HG03558 (cell line): ENCODE measurements around the gene FLACC1.
"Not testable (repeated sequence)": the region's sequence is repeated elsewhere in the genome, so short reads cannot be mapped to it uniquely, and the experiment has no call there.

Experiments
- ATAC-seq: cut with Tn5 transposase; IDR thresholded peaks from one replicate; pipeline ENCODE4 v1.9.1; 2021; ENCODE audit warnings: moderate number of reproducible peaks; ENCODE audit not compliant: unreplicated experiment; ENCODE audit errors: extremely low read depth

FLACC1 gene

GRCh38 chr2:201357221-201357620, at the start of gene FLACC1:
TSS of gene FLACC1 (minus strand) at chr2:201357345. CDS start at chr2:201351404, 5,941 bp downstream.
- ATAC-seq = no peak

GRCh38 chr2:201406077-201406662, 49.0 kb upstream of the FLACC1 start:
- ATAC-seq = no peak

- ATAC-seq = no peak
These were observed 47.6 kb upstream of the FLACC1 start for GRCh38 chr2:201404699-201405280.

- ATAC-seq = no peak
These were observed 46.7 kb upstream of the FLACC1 start for GRCh38 chr2:201403880-201404279.

GRCh38 chr2:201402651-201403562, 45.8 kb upstream of the FLACC1 start:
- no peak for ATAC-seq

- no peak for ATAC-seq
These were observed 44.7 kb upstream of the FLACC1 start for GRCh38 chr2:201401815-201402214.

- no peak for ATAC-seq
These were observed 39.5 kb upstream of the FLACC1 start for GRCh38 chr2:201396595-201396994.

- ATAC-seq = no peak
These were observed 26.0 kb upstream of the FLACC1 start for GRCh38 chr2:201383136-201383535.

GRCh38 chr2:201378496-201379397, 21.6 kb upstream of the FLACC1 start:
- no peak for ATAC-seq

GRCh38 chr2:201377218-201377617, 20.1 kb upstream of the FLACC1 start:
- no peak for ATAC-seq

GRCh38 chr2:201369775-201370174, 12.6 kb upstream of the FLACC1 start:
- no peak for ATAC-seq

GRCh38 chr2:201369318-201369717, 12.2 kb upstream of the FLACC1 start:
- ATAC-seq = not testable (repeated sequence)

- ATAC-seq = no peak
These were observed 9.0 kb upstream of the FLACC1 start for GRCh38 chr2:201366146-201366545.

GRCh38 chr2:201363857-201364560, 6.9 kb upstream of the FLACC1 start:
- no peak for ATAC-seq

GRCh38 chr2:201362396-201362795, 5.3 kb upstream of the FLACC1 start:
- ATAC-seq = no peak

- ATAC-seq = no peak
These were observed 4.1 kb upstream of the FLACC1 start for GRCh38 chr2:201361078-201361733.

GRCh38 chr2:201360256-201360655, 3.1 kb upstream of the FLACC1 start:
- no peak for ATAC-seq

- ATAC-seq = no peak
These were observed 1.5 kb upstream of the FLACC1 start for GRCh38 chr2:201358684-201359083.

- no peak for ATAC-seq
These were observed 4.0 kb downstream of the FLACC1 start for GRCh38 chr2:201353116-201353515.
